Mesendoderm (in vitro differentiated cells): ENCODE data around the gene ACOT7.

Source experiments
- DNase-seq: peaks from one replicate; pipeline ENCODE4 v3.0.0; 2013
- H2AK5ac ChIP-seq: 2 replicates; pipeline ENCODE4 v1.6.1; 2013; ENCODE audit warnings: low read length, inconsistent platforms
- H2BK120ac ChIP-seq: 2 replicates; pipeline ENCODE4 v1.6.1; 2013; ENCODE audit warnings: low read depth, mild to moderate bottlenecking, low read length, moderate library complexity, mixed read lengths
- H2BK15ac ChIP-seq: replicated peaks from 2 replicates; pipeline ENCODE4 v1.6.1; 2013; ENCODE audit warnings: low read depth, mild to moderate bottlenecking, moderate library complexity
- H2BK5ac ChIP-seq: 2 replicates; pipeline ENCODE4 v1.6.1; 2013; ENCODE audit warnings: low read length, inconsistent platforms
- H3K18ac ChIP-seq: 2 replicates; pipeline ENCODE4 v1.6.1; 2013; ENCODE audit warnings: mild to moderate bottlenecking, low read length, mixed read lengths
- H3K23ac ChIP-seq: one replicate; pipeline ENCODE4 v1.6.1; 2013; ENCODE audit warnings: low read length
- H3K27ac ChIP-seq: 2 replicates; pipeline ENCODE4 v1.5.1; 2013; ENCODE audit warnings: low read depth, mild to moderate bottlenecking, inconsistent platforms, low read length, moderate library complexity
- H3K27me3 ChIP-seq: 2 replicates; pipeline ENCODE4 v1.6.1; 2013; ENCODE audit warnings: low read length, control low read depth, mild to moderate bottlenecking, inconsistent platforms; ENCODE audit not compliant: insufficient read depth, poor library complexity
- H3K36me3 ChIP-seq: 2 replicates; pipeline ENCODE4 v1.6.1; 2013; ENCODE audit warnings: low read length, inconsistent platforms; ENCODE audit not compliant: control insufficient read depth, insufficient read depth
- H3K4ac ChIP-seq: one replicate; pipeline ENCODE4 v1.6.1; 2013; ENCODE audit warnings: low read depth, mild to moderate bottlenecking, low read length, moderate library complexity
- H3K4me1 ChIP-seq: 2 replicates; pipeline ENCODE4 v1.6.1; 2013; ENCODE audit warnings: low read depth, low read length, inconsistent platforms; ENCODE audit not compliant: control insufficient read depth
- H3K4me2 ChIP-seq: 2 replicates; pipeline ENCODE4 v1.6.1; 2013; ENCODE audit warnings: low read length
- H3K4me3 ChIP-seq: 2 replicates; pipeline ENCODE4 v1.5.1; 2013; ENCODE audit warnings: mild to moderate bottlenecking, low read length
- H3K56ac ChIP-seq: one replicate; pipeline ENCODE4 v1.6.1; 2013; ENCODE audit warnings: low read length
- H3K79me1 ChIP-seq: 2 replicates; pipeline ENCODE4 v1.6.1; 2013; ENCODE audit warnings: low read length, inconsistent platforms
- H3K79me2 ChIP-seq: 2 replicates; pipeline ENCODE4 v1.6.1; 2013; ENCODE audit warnings: mild to moderate bottlenecking, low read length; ENCODE audit not compliant: control insufficient read depth, insufficient read depth
- H3K9ac ChIP-seq: 2 replicates; pipeline ENCODE4 v1.6.1; 2013; ENCODE audit warnings: low read length, inconsistent platforms
- H4K5ac ChIP-seq: one replicate; pipeline ENCODE4 v1.6.1; 2013; ENCODE audit warnings: low read length
- H4K8ac ChIP-seq: one replicate; pipeline ENCODE4 v1.6.1; 2013; ENCODE audit warnings: low read depth, mild to moderate bottlenecking, control low read depth, low read length, moderate library complexity
- WGBS: extraction: QIAGEN DNeasy Blood & Tissue Kit; methylation state at CpG from one replicate; pipeline ENCODE4 v1.1.7; 2013; ENCODE audit warnings: low lambda C conversion rate, missing lambda C conversion rate; ENCODE audit not compliant: insufficient coverage; ENCODE audit errors: extremely low coverage; 5-methylcytosine and 5-hydroxymethylcytosine counted together

Gene ACOT7

DNA sequence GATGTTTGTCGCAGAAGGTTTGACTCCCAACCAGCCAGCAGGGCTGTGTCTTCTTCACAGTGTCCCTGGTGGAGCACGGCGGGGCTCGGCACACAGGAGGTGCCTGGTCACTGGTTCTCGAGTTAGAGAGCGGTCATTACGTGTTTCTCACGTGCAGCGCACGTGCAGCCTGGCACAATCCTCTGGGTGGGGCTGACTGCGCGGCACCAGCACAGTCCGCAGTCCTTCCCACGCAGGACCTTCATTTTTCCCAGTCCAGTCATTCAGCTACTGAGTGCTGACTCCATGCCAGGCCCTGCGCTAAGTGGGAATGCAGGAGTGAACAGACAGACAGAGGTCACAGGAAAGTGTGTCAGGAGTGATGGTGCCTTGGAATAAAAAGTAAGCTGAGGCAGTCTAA is 86.5 kb downstream of the ACOT7 start:
- no CpG with 5 or more reads among the region's 15 CpGs for WGBS
- Histone ChIP-seq H3K9ac (no peak overlapping the region), H2BK15ac (no peak overlapping the region), H4K5ac (no peak overlapping the region), H3K4ac (no peak overlapping the region), H3K27me3 (no peaks in the 10 kb centered on the region), H3K36me3 (no peaks in the 10 kb centered on the region), H2BK120ac (no peak overlapping the region), H3K4me3 (no peak overlapping the region), H3K56ac (no peak overlapping the region), H3K79me2 (no peaks in the 10 kb centered on the region), H3K79me1 (no peaks in the 10 kb centered on the region), H3K4me1 (no peaks in the 10 kb centered on the region), H2BK5ac (no peak overlapping the region), H3K18ac (no peak overlapping the region), H2AK5ac (no peak overlapping the region), H3K27ac (no peak overlapping the region), H4K8ac (no peak overlapping the region), H3K23ac (no peak overlapping the region), H3K4me2 (no peak overlapping the region)
- no peak for DNase-seq

DNA sequence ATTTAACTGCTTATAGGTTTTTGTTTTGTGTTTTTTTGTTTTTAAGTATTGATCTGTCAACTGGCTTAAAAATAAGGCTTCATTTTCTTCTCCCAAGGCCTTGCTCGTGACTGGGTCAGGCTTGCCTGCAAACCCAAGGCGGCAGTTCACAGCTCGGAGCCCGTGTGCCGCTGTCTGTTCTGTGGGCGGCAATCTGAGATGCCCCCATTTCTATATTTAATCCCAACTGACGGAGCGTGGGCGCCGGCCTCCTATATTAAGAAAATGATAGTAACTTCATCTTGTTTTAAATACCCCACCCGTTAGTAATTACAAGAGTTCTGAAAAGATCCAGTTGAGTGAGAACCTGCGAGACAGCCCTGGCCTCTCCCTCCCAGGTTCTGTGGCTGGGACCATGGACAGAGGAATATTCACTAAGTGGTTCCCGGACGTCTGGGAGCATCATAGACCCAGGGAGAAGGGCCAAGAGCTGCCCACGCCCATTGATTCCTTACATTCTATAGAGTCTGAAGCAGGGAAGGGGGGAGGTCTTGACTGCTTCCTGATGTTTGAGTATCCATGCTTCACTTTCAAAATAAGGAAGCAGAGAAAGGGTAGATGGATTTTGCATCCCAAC is 90.1 kb downstream of the ACOT7 start:
- no CpG with 5 or more reads among the region's 15 CpGs for WGBS
- Histone ChIP-seq H3K79me1 (no peaks in the 10 kb centered on the region), H3K27ac (no peak overlapping the region), H3K4me2 (no peak overlapping the region), H2AK5ac (no peak overlapping the region), H3K4me1 (no peaks in the 10 kb centered on the region), H3K27me3 (no peaks in the 10 kb centered on the region), H2BK15ac (no peak overlapping the region), H2BK5ac (no peak overlapping the region), H3K79me2 (no peaks in the 10 kb centered on the region), H4K5ac (no peak overlapping the region), H3K23ac (no peak overlapping the region), H3K4ac (no peak overlapping the region), H3K4me3 (no peak overlapping the region), H4K8ac (no peak overlapping the region), H3K18ac (no peak overlapping the region), H2BK120ac (no peak overlapping the region), H3K36me3 (no peaks in the 10 kb centered on the region), H3K9ac (no peak overlapping the region), H3K56ac (no peak overlapping the region)
- no peak for DNase-seq

DNA sequence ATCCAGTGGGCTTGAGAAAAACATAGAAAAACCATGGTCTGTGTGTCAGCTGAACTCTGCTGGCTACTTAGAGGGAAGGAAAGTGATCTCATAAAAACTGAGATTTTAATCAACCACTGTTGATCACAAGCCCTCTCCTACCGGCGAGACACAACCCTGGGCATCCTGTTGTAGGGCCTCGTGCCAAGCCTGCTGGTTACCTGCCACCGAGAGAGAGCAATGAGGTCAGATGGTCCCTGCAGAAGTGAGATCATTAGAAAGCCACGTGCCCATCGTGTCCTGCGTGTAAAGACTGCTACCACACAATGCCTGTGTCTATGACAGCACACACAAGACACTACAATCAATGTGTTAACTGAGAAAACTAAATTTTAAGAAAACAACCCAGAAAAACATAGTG is 91.0 kb downstream of the ACOT7 start:
- Histone ChIP-seq H4K5ac (no peak overlapping the region), H3K36me3 (no peaks in the 10 kb centered on the region), H4K8ac (no peak overlapping the region), H3K79me1 (no peaks in the 10 kb centered on the region), H3K79me2 (no peaks in the 10 kb centered on the region), H3K27me3 (no peaks in the 10 kb centered on the region), H3K27ac (no peak overlapping the region), H3K4me1 (no peaks in the 10 kb centered on the region), H2BK120ac (no peak overlapping the region), H2BK5ac (no peak overlapping the region), H3K4ac (no peak overlapping the region), H3K4me3 (no peak overlapping the region), H2BK15ac (no peak overlapping the region), H3K56ac (no peak overlapping the region), H3K4me2 (no peak overlapping the region), H3K18ac (no peak overlapping the region), H3K9ac (no peak overlapping the region), H2AK5ac (no peak overlapping the region), H3K23ac (no peak overlapping the region)
- WGBS: no CpG with 5 or more reads among the region's 7 CpGs
- DNase-seq: no peak

DNA sequence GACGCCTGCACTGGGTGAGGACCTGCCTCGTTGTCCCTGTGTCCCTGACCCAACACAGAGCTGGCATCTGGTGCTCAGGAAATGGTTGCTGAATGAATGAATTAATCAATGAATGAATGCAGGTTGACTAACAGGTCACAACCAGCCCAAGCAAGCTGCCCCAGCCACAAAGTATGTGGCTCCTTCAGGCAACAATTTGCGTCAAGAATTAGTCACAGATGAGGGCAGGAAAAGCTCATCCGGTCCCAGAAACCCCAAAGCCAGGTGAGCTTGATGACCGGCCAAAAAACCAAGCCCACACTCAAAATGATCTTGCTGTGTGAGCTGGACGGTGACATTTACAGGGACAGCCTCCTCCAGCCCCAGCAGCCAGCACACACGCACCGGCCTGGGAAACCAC is 92.0 kb downstream of the ACOT7 start:
- DNase-seq: no peak
- H2BK15ac ChIP-seq: no peak overlapping the region
- H3K4me1 ChIP-seq: no peaks in the 10 kb centered on the region
- H3K4ac ChIP-seq: no peak overlapping the region
- no peaks in the 10 kb centered on the region for H3K79me1 ChIP-seq
- no peak overlapping the region for H3K18ac ChIP-seq
- WGBS: no CpG with 5 or more reads among the region's 8 CpGs
- H3K4me3 ChIP-seq: no peak overlapping the region
- no peak overlapping the region for H2BK5ac ChIP-seq
- peak overlapping the region; percentile 31 for H3K23ac ChIP-seq
- H3K79me2 ChIP-seq: no peaks in the 10 kb centered on the region
- no peak overlapping the region for H2BK120ac ChIP-seq
- no peak overlapping the region for H2AK5ac ChIP-seq
- no peak overlapping the region for H3K56ac ChIP-seq
- H3K9ac ChIP-seq: no peak overlapping the region
- no peak overlapping the region for H4K8ac ChIP-seq
- H3K27me3 ChIP-seq: no peaks in the 10 kb centered on the region
- H3K27ac ChIP-seq: no peak overlapping the region
- H4K5ac ChIP-seq: no peak overlapping the region
- no peaks in the 10 kb centered on the region for H3K36me3 ChIP-seq
- no peak overlapping the region for H3K4me2 ChIP-seq

DNA sequence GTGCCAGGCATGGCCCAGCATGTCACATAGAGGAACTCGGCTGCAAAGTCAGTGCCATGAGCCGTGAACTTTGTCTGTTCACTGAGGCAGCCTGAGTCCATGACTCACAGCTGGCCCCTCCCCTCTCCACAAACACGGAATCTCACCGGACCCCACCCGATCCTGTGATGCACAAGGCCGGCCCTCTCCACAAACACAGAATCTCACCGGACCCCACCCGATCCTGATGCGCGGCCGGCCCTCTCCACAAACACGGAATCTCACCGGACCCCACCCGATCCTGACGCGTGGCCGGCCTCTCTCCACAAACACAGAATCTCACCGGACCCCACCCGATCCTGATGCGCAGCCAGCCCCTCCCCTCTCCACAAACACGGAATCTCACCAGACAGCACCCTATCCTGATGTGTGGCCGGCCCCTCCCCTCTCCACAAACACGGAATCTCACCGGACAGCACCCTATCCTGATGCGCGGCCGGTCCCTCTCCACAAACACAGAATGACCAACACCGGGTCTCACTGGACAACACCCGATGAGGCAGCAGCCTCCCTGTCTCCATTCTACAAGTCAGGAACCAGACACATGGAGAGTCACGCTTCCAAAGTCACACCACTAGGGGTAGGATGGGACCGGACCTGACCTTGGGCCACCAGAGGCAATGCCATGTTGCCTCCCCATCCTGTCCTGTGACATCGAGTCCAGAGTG is 93.1 kb downstream of the ACOT7 start:
- H3K79me2 ChIP-seq: no peaks in the 10 kb centered on the region
- H3K27me3 ChIP-seq: no peaks in the 10 kb centered on the region
- H2AK5ac ChIP-seq: no peak overlapping the region
- H3K4me2 ChIP-seq: no peak overlapping the region
- no peak overlapping the region for H3K9ac ChIP-seq
- H2BK5ac ChIP-seq: no peak overlapping the region
- no peak overlapping the region for H2BK15ac ChIP-seq
- H4K5ac ChIP-seq: no peak overlapping the region
- no peak overlapping the region for H2BK120ac ChIP-seq
- no peak overlapping the region for H4K8ac ChIP-seq
- H3K4me1 ChIP-seq: no peaks in the 10 kb centered on the region
- H3K79me1 ChIP-seq: no peaks in the 10 kb centered on the region
- H3K23ac ChIP-seq: no peak overlapping the region
- no peak overlapping the region for H3K27ac ChIP-seq
- H3K18ac ChIP-seq: no peak overlapping the region
- no peak overlapping the region for H3K56ac ChIP-seq
- DNase-seq: no peak
- no peak overlapping the region for H3K4me3 ChIP-seq
- no CpG with 5 or more reads among the region's 32 CpGs for WGBS
- H3K36me3 ChIP-seq: no peaks in the 10 kb centered on the region
- no peak overlapping the region for H3K4ac ChIP-seq
